GM18520 (cell line): ENCODE measurements around the gene TRIP10.

Experiments
- ATAC-seq: cut with Tn5 transposase; IDR thresholded peaks from one replicate; pipeline ENCODE4 v1.9.1; 2021; ENCODE audit not compliant: unreplicated experiment

Gene TRIP10

DNA sequence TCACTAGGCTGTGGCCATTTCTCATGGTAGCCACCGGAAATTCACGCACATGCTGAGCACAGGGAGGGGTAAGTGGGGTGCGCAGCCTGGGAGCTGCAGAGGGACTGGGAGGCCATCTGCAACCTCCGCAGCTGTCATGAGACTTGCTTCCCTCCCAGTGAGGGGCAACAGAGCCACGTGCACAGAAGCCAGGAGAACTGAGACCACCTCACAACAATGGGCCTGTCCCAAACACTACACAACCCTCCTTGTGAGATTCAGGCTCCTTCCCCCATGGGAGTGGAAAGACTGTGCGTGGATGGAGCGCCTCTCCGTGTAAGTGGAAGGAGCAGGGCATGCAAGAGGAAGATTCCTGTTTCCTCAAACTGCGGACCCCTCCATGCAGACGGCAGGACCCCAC is 27.9 kb upstream of the TRIP10 start:
- no peak for ATAC-seq

DNA sequence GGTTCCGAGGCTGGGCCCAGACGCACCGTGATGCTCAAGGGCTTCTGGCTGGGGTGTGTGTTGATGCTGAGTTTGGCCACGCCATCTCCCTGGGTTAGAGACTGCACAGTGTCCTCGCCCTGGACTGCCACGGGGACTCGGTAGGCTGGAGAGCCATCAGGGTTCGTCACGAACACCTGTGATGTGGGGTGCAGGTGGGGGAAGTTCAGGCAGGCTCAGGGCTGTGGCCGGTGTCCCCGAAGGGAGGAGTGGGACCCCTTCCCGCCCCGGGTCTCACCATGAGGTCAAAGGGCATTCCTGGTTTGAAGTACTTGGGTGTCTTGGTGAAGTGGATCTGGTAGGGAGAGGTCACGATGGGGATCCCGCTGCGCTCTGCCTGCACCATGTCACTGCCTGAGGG is 27.2 kb upstream of the TRIP10 start:
- ATAC-seq: no peak

- no peak for ATAC-seq
Observed at GRCh38 chr19:6712692-6713670, 26.5 kb upstream of the TRIP10 start.

DNA sequence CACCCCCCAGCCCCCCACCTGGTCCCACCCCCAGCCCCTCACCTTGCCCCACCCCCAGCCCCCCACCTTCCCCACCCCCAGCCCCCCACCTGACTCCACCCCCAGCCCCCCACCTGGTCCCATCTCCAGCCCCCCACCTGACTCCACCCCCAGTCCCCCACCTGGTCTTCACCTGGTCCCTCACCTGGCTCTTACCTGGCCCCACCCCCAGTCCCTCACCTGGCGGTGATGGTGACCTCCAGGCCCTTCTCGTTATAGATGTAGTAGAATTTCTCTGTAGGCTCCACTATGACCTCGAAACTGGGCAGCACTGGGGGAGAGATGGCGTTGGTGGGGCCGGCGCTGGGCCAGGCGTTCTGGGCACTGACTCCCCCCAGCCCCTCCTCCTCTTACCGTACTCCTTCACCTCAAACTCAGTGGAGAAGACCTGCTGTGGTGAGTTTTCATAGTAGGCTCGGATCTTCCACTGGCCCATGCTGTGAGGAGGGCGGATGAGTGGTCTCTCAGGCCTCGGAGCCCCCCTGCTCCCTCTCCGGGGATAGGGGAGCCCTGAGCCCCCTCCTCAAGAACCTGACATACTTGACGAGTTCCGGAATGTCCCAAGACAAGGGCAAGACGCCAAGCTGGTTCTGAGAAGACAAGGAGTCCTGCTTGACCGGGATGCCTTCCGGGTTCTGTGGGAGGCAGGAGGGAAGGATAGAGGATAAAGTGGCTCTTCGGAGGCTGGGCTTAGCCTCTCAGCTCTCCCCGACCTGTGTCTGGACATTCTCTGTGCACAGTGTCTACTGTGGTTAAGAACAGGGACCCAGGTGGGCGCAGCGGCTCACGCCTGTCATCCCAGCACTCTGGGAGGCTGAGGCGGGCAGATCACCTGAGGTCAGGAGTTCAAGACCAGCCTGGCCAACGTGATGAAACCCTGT is 25.4 kb upstream of the TRIP10 start:
- no peak for ATAC-seq

GRCh38 chr19:6714749-6715555 is 24.5 kb upstream of the TRIP10 start:
- ATAC-seq: no peak

DNA sequence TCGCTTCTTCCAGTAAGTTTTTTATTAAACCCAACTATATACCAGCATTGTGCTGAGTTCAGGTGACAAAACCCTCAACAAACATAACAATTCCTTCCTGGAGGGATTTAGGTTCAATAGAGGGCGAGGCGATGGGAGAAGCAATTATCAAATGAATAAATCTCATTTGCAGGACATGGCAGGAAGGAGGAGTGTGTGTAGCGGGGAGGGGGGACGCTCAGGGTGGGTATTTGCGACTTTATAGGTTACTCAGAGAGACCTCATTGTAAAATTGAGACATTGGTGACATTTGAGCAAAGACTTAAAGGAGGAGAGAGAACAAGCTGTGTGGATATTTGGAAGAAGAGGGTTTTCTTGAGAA is 22.9 kb upstream of the TRIP10 start:
- ATAC-seq: no peak

- no peak for ATAC-seq
Observed at GRCh38 chr19:6717036-6717435, 22.4 kb upstream of the TRIP10 start.

GRCh38 chr19:6717441-6717971 is 22.0 kb upstream of the TRIP10 start:
- ATAC-seq: no peak

- no peak for ATAC-seq
Observed at GRCh38 chr19:6718111-6718740, 21.3 kb upstream of the TRIP10 start.

DNA sequence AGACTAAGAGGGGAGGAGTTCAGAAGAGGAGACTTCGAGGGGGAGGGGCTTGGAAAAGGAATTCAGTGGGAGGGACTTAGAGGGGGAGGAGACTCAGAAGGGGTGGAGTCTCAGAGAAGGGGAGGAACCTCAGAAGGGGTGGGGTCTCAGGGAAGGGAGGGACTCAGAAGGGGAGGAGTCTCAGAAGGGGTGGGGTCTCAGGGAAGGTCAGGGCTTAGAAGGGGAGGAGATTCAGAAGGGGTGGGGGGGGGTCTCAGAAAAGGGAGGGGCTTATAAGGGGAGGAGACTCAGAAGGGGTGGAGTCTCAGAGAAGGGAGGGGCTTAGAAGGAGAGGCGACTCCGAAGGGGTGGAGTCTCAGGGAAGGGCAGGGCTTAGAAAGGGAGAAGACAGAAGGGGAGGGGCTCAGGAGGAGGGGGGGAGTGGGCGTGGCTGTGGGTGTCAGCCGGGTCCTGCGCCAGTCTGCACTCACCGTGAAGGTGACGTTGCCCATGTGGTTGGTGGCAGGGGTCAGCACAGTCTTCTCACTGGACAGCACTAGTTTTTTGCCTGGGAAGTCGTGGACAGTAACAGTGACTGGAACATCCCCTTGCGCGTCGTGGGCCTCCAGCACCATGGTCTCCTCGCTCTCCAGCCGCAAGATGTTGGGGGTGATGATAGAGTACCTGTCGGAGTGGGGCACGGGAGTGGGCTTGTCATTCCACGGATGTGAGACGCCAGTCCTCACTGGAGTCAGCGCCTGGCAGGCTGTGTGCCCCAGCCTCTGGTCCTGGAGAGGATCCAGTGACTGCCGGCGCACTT is 20.5 kb upstream of the TRIP10 start:
- ATAC-seq: no peak

GRCh38 chr19:6719540-6719861 is 20.0 kb upstream of the TRIP10 start:
- no peak for ATAC-seq

GRCh38 chr19:6719992-6720368 is 19.5 kb upstream of the TRIP10 start:
- ATAC-seq: no peak

GRCh38 chr19:6720369-6721137 is 18.9 kb upstream of the TRIP10 start, which contains the start of gene C3:
TSS of gene C3 (minus strand) at chr19:6720650. CDS start at chr19:6720589, 61 bp downstream.
- no peak for ATAC-seq

- no peak for ATAC-seq
Observed at GRCh38 chr19:6721138-6721474, 18.4 kb upstream of the TRIP10 start.

- no peak for ATAC-seq
Observed at GRCh38 chr19:6721773-6722172, 17.7 kb upstream of the TRIP10 start.

DNA sequence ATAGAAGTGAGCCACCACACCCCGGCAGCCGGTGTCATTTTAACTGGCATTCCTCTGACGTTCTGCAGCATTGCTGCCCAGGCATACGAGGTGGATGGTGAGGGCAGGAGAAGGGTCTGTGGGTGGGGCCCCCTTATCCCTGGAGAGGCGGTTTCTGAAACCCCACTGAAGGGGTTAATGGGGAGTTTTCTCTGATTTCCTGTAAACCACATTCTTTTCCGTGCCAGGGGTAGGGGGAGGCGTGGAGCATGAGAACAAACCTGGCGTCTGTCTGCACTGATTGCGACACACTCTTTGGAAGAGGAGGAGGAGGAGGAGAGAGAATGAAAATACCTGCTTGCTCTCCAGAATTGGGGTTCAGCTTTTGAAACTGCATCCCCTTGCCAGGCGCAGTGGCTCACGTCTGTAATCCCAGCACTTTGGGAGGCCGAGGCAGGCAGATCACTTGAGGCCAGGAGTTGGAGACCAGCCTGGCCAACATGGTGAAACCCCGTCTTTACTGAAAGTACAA is 16.3 kb upstream of the TRIP10 start:
- ATAC-seq: no peak

- ATAC-seq: no peak
Observed at GRCh38 chr19:6723738-6724137, 15.7 kb upstream of the TRIP10 start.

- ATAC-seq: no peak
Observed at GRCh38 chr19:6724631-6725492, 14.6 kb upstream of the TRIP10 start.
